Neural cell (in vitro differentiated cells): Measurements from ENCODE around the gene SLC37A1. TPM values are rescaled to one million over a fixed set of nuclear protein-coding genes. Genes with fewer than 3 reads are reported as not detected.
A peak's percentile ranks its signal among the peaks of the same experiment; 100 is the strongest.

Source experiments
- H2AFZ ChIP-seq: fragments of 200-600, 300-800 bp; sonication (generic), shearing (Covaris generic); 2 replicates; pipeline ENCODE4 v1.6.0; 2014; ENCODE audit warnings: low read depth, mild to moderate bottlenecking, antibody characterized with exemption, low read length, moderate library complexity
- H3F3A ChIP-seq: fragments of 200-600 bp; shearing (Covaris generic); 2 replicates; pipeline ENCODE4 v1.6.1; 2016; ENCODE audit warnings: mild to moderate bottlenecking, moderate library complexity, mixed read lengths, antibody characterized with exemption, low read length; ENCODE audit not compliant: insufficient read depth, poor library complexity, severe bottlenecking
- H3K27ac ChIP-seq: fragments of 200-600, 300-800 bp; sonication (generic), shearing (Covaris generic); 2 replicates; pipeline ENCODE4 v1.5.1; 2014; ENCODE audit warnings: mild to moderate bottlenecking, low read length, moderate library complexity
- H3K27me3 ChIP-seq: fragments of 300-800, 200-600 bp; sonication (generic), shearing (Covaris generic); 2 replicates; pipeline ENCODE4 v1.6.0; 2014; ENCODE audit warnings: mild to moderate bottlenecking, low read depth, low read length, moderate library complexity; ENCODE audit not compliant: insufficient read depth
- H3K36me3 ChIP-seq: fragments of 300-800, 200-600 bp; sonication (generic), shearing (Covaris generic); 2 replicates; pipeline ENCODE4 v1.5.1; 2014; ENCODE audit warnings: mild to moderate bottlenecking, antibody characterized with exemption, low read length, moderate library complexity; ENCODE audit not compliant: insufficient read depth
- H3K4me2 ChIP-seq: fragments of 300-800, 200-600 bp; sonication (generic), shearing (Covaris generic); 2 replicates; pipeline ENCODE4 v1.6.0; 2014; ENCODE audit warnings: mild to moderate bottlenecking, low read length
- H3K4me3 ChIP-seq: fragments of 300-800, 200-600 bp; sonication (generic), shearing (Covaris generic); 2 replicates; pipeline ENCODE4 v1.5.1; 2014; ENCODE audit warnings: mild to moderate bottlenecking, low read length, moderate library complexity
- H3K79me2 ChIP-seq: fragments of 200-600 bp; shearing (Covaris generic); replicated peaks from 2 replicates; pipeline ENCODE4 v1.6.0; 2014; ENCODE audit warnings: mild to moderate bottlenecking, low read length, moderate library complexity; ENCODE audit not compliant: insufficient read depth
- H3K9ac ChIP-seq: fragments of 300-800, 200-600 bp; sonication (generic), shearing (Covaris generic); 2 replicates; pipeline ENCODE4 v1.6.1; 2016; ENCODE audit warnings: mild to moderate bottlenecking, low read length, mixed read lengths
- H3K9me2 ChIP-seq: fragments of 200-600 bp; shearing (Covaris generic); 2 replicates; pipeline ENCODE4 v1.6.1; 2016; ENCODE audit warnings: mild to moderate bottlenecking, low read length, mixed read lengths; ENCODE audit not compliant: insufficient read depth
- H3K9me3 ChIP-seq: fragments of 200-600, 300-800 bp; sonication (generic), shearing (Covaris generic); 2 replicates; pipeline ENCODE4 v1.6.1; 2016; ENCODE audit warnings: mild to moderate bottlenecking, mixed run types, low read length, moderate library complexity, mixed read lengths
- H4K20me1 ChIP-seq: fragments of 200-600 bp; shearing (Covaris generic); 2 replicates; pipeline ENCODE4 v1.6.1; 2016; ENCODE audit warnings: mild to moderate bottlenecking, mixed run types; ENCODE audit not compliant: insufficient read depth
- CTCF ChIP-seq: fragments of 450-650 bp; IDR thresholded peaks from 2 replicates; pipeline ENCODE4 v1.5.1; 2014; ENCODE audit warnings: antibody characterized with exemption, mild to moderate bottlenecking, moderate library complexity; ENCODE audit not compliant: poor library complexity, severe bottlenecking
- EP300 ChIP-seq: fragments of 450-650 bp; conservative IDR thresholded peaks from 2 replicates; pipeline ENCODE4 v1.6.1; 2014; ENCODE audit warnings: antibody characterized with exemption, mild to moderate bottlenecking, moderate library complexity; ENCODE audit not compliant: poor library complexity, severe bottlenecking
- EZH2 ChIP-seq: fragments of 200-600, 300-800 bp; shearing (Covaris generic), sonication (generic); IDR thresholded peaks from 2 replicates; pipeline ENCODE4 v1.6.1; 2014; ENCODE audit warnings: antibody characterized with exemption, low read length, borderline replicate concordance, mild to moderate bottlenecking; ENCODE audit not compliant: insufficient read depth, poor library complexity, severe bottlenecking
- MXI1 ChIP-seq: fragments of 450-650 bp; conservative IDR thresholded peaks from 2 replicates; pipeline ENCODE4 v1.6.1; 2014; ENCODE audit warnings: antibody characterized with exemption, mild to moderate bottlenecking; ENCODE audit not compliant: poor library complexity, severe bottlenecking
- POLR2AphosphoS5 ChIP-seq: IDR thresholded peaks from 2 replicates; pipeline ENCODE4 v1.6.1; 2012
- RAD21 ChIP-seq: fragments of 450-650 bp; conservative IDR thresholded peaks from 2 replicates; pipeline ENCODE4 v1.6.1; 2014; ENCODE audit warnings: antibody characterized with exemption, mild to moderate bottlenecking, moderate library complexity
- REST ChIP-seq: IDR thresholded peaks from 2 replicates; pipeline ENCODE4 v1.6.1; 2012; ENCODE audit warnings: borderline replicate concordance
- SMC3 ChIP-seq: fragments of 450-650 bp; conservative IDR thresholded peaks from 2 replicates; pipeline ENCODE4 v1.6.1; 2014; ENCODE audit warnings: antibody characterized with exemption, mild to moderate bottlenecking, moderate library complexity; ENCODE audit not compliant: poor library complexity
- TAF1 ChIP-seq: IDR thresholded peaks from 2 replicates; pipeline ENCODE4 v1.6.1; 2012; ENCODE audit warnings: low read depth
- polyA plus RNA-seq: library from polyadenylated mRNA; depleted of rRNA; stranded (reverse); fragments of >200 nt; gene quantifications from 2 replicates; pipeline ENCODE4 v1.2.3, GENCODE V29; 2014

Gene SLC37A1
- polyA plus RNA-seq, 1 donor from 2014 or later = 60.7 TPM

GRCh38 chr21:42498012-42498411, 15.6 kb upstream of the SLC37A1 start:
- no peaks in the 10 kb centered on the region for H3K9me3 ChIP-seq
- H3F3A ChIP-seq = no peaks in the 10 kb centered on the region
- H2AFZ ChIP-seq = no peak overlapping the region
- H3K36me3 ChIP-seq = no peaks in the 10 kb centered on the region
- no peak overlapping the region for H3K27ac ChIP-seq
- no peak overlapping the region for H3K4me3 ChIP-seq
- H3K79me2 ChIP-seq = no peaks in the 10 kb centered on the region
- H4K20me1 ChIP-seq = no peaks in the 10 kb centered on the region
- H3K9me2 ChIP-seq = no peaks in the 10 kb centered on the region
- no peak for TF ChIP-seq REST
- TF ChIP-seq SMC3 = no peak
- TF ChIP-seq EP300 = no peak
- TF ChIP-seq RAD21 = no peak
- no peaks in the 10 kb centered on the region for H3K27me3 ChIP-seq
- no peak overlapping the region for H3K4me2 ChIP-seq
- no peak overlapping the region for H3K9ac ChIP-seq

GRCh38 chr21:42499444-42500112, 14.1 kb upstream of the SLC37A1 start:
- Histone ChIP-seq H3K4me2 (peak overlapping the region; percentile 10), H4K20me1 (no peaks in the 10 kb centered on the region), H3K4me3 (peak overlapping the region; percentile 28), H3K27me3 (no peaks in the 10 kb centered on the region), H3K9me3 (no peaks in the 10 kb centered on the region), H3K9me2 (no peaks in the 10 kb centered on the region), H3F3A (no peaks in the 10 kb centered on the region), H3K36me3 (no peaks in the 10 kb centered on the region), H3K79me2 (no peaks in the 10 kb centered on the region), H3K27ac (peak overlapping the region; percentile 67), H2AFZ (no peak overlapping the region), H3K9ac (peak overlapping the region; percentile 25)
- TF ChIP-seq CTCF (no peak), EZH2 (no peak), TAF1 (no peak), MXI1 (peak; percentile 13), POLR2AphosphoS5 (peak; percentile 8), RAD21 (peak; percentile 39), REST (peak; percentile 83), SMC3 (peak; percentile 17), EP300 (peak; percentile 18)
